ACC112 (cell line): ENCODE measurements around the gene NXPE1.

Source experiments
- H2AFZ ChIP-seq: fragments of 200-600 bp; sonication (generic); one replicate; pipeline ENCODE4 v1.6.0; 2017; ENCODE audit warnings: antibody characterized with exemption, low read length; ENCODE audit not compliant: unreplicated experiment
- H3K27ac ChIP-seq: fragments of 200-600 bp; sonication (generic); 2 replicates; pipeline ENCODE4 v1.5.1; 2014; ENCODE audit warnings: low read depth, mild to moderate bottlenecking, antibody characterized with exemption, low read length, moderate library complexity
- H3K27me3 ChIP-seq: fragments of 200-600 bp; sonication (generic); 2 replicates; pipeline ENCODE4 v1.6.1; 2014; ENCODE audit warnings: mild to moderate bottlenecking, antibody characterized with exemption, low read length, moderate library complexity, mixed read lengths; ENCODE audit not compliant: insufficient read depth
- H3K36me3 ChIP-seq: fragments of 200-600 bp; sonication (generic); 2 replicates; pipeline ENCODE4 v1.6.1; 2016; ENCODE audit warnings: mild to moderate bottlenecking, antibody characterized with exemption, low read length, moderate library complexity, mixed read lengths; ENCODE audit not compliant: insufficient read depth
- H3K4me1 ChIP-seq: fragments of 200-600 bp; sonication (generic); one replicate; pipeline ENCODE4 v1.6.1; 2016; ENCODE audit warnings: low read length, mixed read lengths; ENCODE audit not compliant: insufficient read depth, unreplicated experiment, control insufficient read depth
- H3K4me3 ChIP-seq: fragments of 200-600 bp; sonication (generic); 2 replicates; pipeline ENCODE4 v1.5.1; 2014; ENCODE audit warnings: mild to moderate bottlenecking, low read depth, low read length
- H3K79me2 ChIP-seq: fragments of 200-600 bp; sonication (generic); one replicate; pipeline ENCODE4 v1.6.0; 2016; ENCODE audit warnings: low read length; ENCODE audit not compliant: control insufficient read depth, unreplicated experiment, insufficient read depth

The NXPE1 gene

GRCh38 chr11:114598461-114598860 lies 38.8 kb upstream of the NXPE1 start:
- H3K4me3 ChIP-seq: no peak overlapping the region
- no peaks in the 10 kb centered on the region for H3K27me3 ChIP-seq
- no peaks in the 10 kb centered on the region for H3K36me3 ChIP-seq
- H3K79me2 ChIP-seq: no peaks in the 10 kb centered on the region
- H3K27ac ChIP-seq: no peak overlapping the region
- H3K4me1 ChIP-seq: no peaks in the 10 kb centered on the region
- H2AFZ ChIP-seq: no peak overlapping the region

- H3K36me3 ChIP-seq: no peaks in the 10 kb centered on the region
- H3K4me1 ChIP-seq: no peaks in the 10 kb centered on the region
- H2AFZ ChIP-seq: no peak overlapping the region
- H3K27ac ChIP-seq: no peak overlapping the region
- no peak overlapping the region for H3K4me3 ChIP-seq
- no peaks in the 10 kb centered on the region for H3K27me3 ChIP-seq
- no peaks in the 10 kb centered on the region for H3K79me2 ChIP-seq
These were observed 36.7 kb upstream of the NXPE1 start for GRCh38 chr11:114596175-114596919.

DNA sequence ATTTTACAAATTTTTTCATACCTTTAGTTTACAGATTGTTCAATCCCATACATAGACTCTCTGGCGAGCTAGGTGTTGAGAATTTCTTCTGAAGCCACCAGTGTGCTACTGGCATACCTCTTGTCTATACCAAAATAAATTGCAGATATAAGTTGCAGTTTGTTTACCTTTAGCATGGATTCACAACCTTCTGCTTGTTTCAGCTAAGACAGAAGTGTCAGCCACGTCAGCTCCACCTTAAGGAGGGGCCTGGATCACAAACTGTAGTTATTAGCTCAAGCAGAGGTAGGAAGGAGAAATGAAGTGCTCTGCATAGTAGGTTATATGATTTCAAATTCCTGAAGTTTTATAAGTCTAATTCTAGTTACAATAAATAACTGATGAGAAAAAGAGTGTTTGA lies 35.9 kb upstream of the NXPE1 start, which contains the start of gene NXPE4:
TSS of gene NXPE4 (minus strand) at position 216 of the 400 bp plus-strand sequence. CDS start 1,027 bp downstream, outside the sequence.
- Histone ChIP-seq H3K4me1 (no peaks in the 10 kb centered on the region), H3K27me3 (no peaks in the 10 kb centered on the region), H3K27ac (no peak within 1 kb of the TSS), H3K79me2 (no peaks in the 10 kb centered on the region), H3K4me3 (no peak within 1 kb of the TSS), H2AFZ (no peak within 1 kb of the TSS), H3K36me3 (no peaks in the 10 kb centered on the region)

GRCh38 chr11:114594703-114595102 lies 35.0 kb upstream of the NXPE1 start:
- H3K4me1 ChIP-seq: no peaks in the 10 kb centered on the region
- H3K4me3 ChIP-seq: no peak overlapping the region
- no peaks in the 10 kb centered on the region for H3K36me3 ChIP-seq
- H3K27ac ChIP-seq: no peak overlapping the region
- no peaks in the 10 kb centered on the region for H3K27me3 ChIP-seq
- H3K79me2 ChIP-seq: no peaks in the 10 kb centered on the region
- H2AFZ ChIP-seq: no peak overlapping the region

- Histone ChIP-seq H3K4me1 (no peaks in the 10 kb centered on the region), H3K27ac (no peak overlapping the region), H3K79me2 (no peaks in the 10 kb centered on the region), H3K36me3 (no peaks in the 10 kb centered on the region), H3K27me3 (no peaks in the 10 kb centered on the region), H2AFZ (no peak overlapping the region), H3K4me3 (no peak overlapping the region)
These were observed 27.8 kb upstream of the NXPE1 start for GRCh38 chr11:114587398-114587953.

- H3K27me3 ChIP-seq: no peaks in the 10 kb centered on the region
- H3K4me1 ChIP-seq: no peaks in the 10 kb centered on the region
- no peaks in the 10 kb centered on the region for H3K36me3 ChIP-seq
- no peaks in the 10 kb centered on the region for H3K79me2 ChIP-seq
- no peak overlapping the region for H2AFZ ChIP-seq
- no peak overlapping the region for H3K27ac ChIP-seq
- no peak overlapping the region for H3K4me3 ChIP-seq
These were observed 27.1 kb upstream of the NXPE1 start for GRCh38 chr11:114586797-114587196.

- Histone ChIP-seq H2AFZ (no peak overlapping the region), H3K27ac (no peak overlapping the region), H3K4me1 (no peaks in the 10 kb centered on the region), H3K36me3 (no peaks in the 10 kb centered on the region), H3K4me3 (no peak overlapping the region), H3K27me3 (no peaks in the 10 kb centered on the region), H3K79me2 (no peaks in the 10 kb centered on the region)
These were observed 12.0 kb upstream of the NXPE1 start for GRCh38 chr11:114571712-114572111.

- H2AFZ ChIP-seq: no peak overlapping the region
- H3K27ac ChIP-seq: no peak overlapping the region
- H3K27me3 ChIP-seq: no peaks in the 10 kb centered on the region
- H3K79me2 ChIP-seq: no peaks in the 10 kb centered on the region
- no peaks in the 10 kb centered on the region for H3K36me3 ChIP-seq
- H3K4me1 ChIP-seq: no peaks in the 10 kb centered on the region
- H3K4me3 ChIP-seq: no peak overlapping the region
These were observed 10.1 kb upstream of the NXPE1 start for GRCh38 chr11:114569801-114570200.

GRCh38 chr11:114566276-114566675 lies 6.6 kb upstream of the NXPE1 start:
- Histone ChIP-seq H3K79me2 (no peaks in the 10 kb centered on the region), H3K4me1 (peaks cover 10% of the 10 kb centered on the region), H3K4me3 (no peak overlapping the region), H3K27me3 (no peaks in the 10 kb centered on the region), H3K27ac (no peak overlapping the region), H3K36me3 (no peaks in the 10 kb centered on the region), H2AFZ (no peak overlapping the region)

- Histone ChIP-seq H3K27ac (no peak overlapping the region), H3K27me3 (no peaks in the 10 kb centered on the region), H3K4me3 (no peak overlapping the region), H3K79me2 (no peaks in the 10 kb centered on the region), H2AFZ (no peak overlapping the region), H3K4me1 (peaks cover 10% of the 10 kb centered on the region), H3K36me3 (no peaks in the 10 kb centered on the region)
These were observed 5.2 kb upstream of the NXPE1 start for GRCh38 chr11:114564831-114565230.

GRCh38 chr11:114563077-114563476 lies 3.4 kb upstream of the NXPE1 start:
- peak overlapping the region; percentile 79 for H3K27ac ChIP-seq

More at GRCh38 chr11:114563077-114563476, 3.4 kb upstream of the NXPE1 start:
- peaks cover 10% of the 10 kb centered on the region for H3K4me1 ChIP-seq
- no peak overlapping the region for H3K4me3 ChIP-seq
- H2AFZ ChIP-seq: no peak overlapping the region
- no peaks in the 10 kb centered on the region for H3K27me3 ChIP-seq
- no peaks in the 10 kb centered on the region for H3K79me2 ChIP-seq
- H3K36me3 ChIP-seq: no peaks in the 10 kb centered on the region
